Pancreas (tissue), 10 donors: ENCODE measurements around the gene C16orf92. TPM values are rescaled to one million over a fixed set of nuclear protein-coding genes. Genes with fewer than 3 reads are reported as not detected.

Source experiments
- ATAC-seq, 4 donors: fragments of 200-7000 bp; cut with Tn5 transposase; one replicate each; pipeline versions ENCODE4 v1.8.0 to v1.9.1; 2020; ENCODE audit warnings: mild to moderate bottlenecking in 4 of 4, moderate library complexity in 4 of 4
- DNase-seq, 6 donors: peaks; one replicate each; pipeline ENCODE4 v3.0.0-alpha.2; 2020
- FAIRE-seq: peaks from 2 replicates; lab custom pipeline; 2012; peaks lifted over from hg19 to GRCh38; lab: Jason Lieb, UNC
- H3K27ac ChIP-seq, 4 donors: fragments of 200-600 bp; sonication (generic); 1 replicate in 3 of 4; 2 replicates in 1 of 4; pipeline versions ENCODE4 v1.5.0 to v1.8.0; 2020
- H3K27me3 ChIP-seq, 4 donors: fragments of 200-600 bp; one replicate each; pipeline ENCODE4 v1.8.0; 2021
- H3K36me3 ChIP-seq, 3 donors: fragments of 200-600 bp; sonication (generic) in 1 of 3; one replicate each; pipeline versions ENCODE4 v1.5.0 to v1.8.0; 2020 to 2021
- H3K4me1 ChIP-seq, 3 donors: fragments of 200-600 bp; one replicate each; pipeline ENCODE4 v1.8.0; 2021
- H3K4me3 ChIP-seq, 4 donors: fragments of 200-600 bp; sonication (generic) in 2 of 4; one replicate each; pipeline versions ENCODE4 v1.5.0 to v1.8.0; 2020 to 2021
- H3K9me3 ChIP-seq, 4 donors: fragments of 200-600 bp; one replicate each; pipeline ENCODE4 v1.8.0; 2021
- CTCF ChIP-seq, 4 donors: fragments of 200-600 bp; sonication (generic) in 3 of 4; IDR thresholded peaks; one replicate each; pipeline versions ENCODE4 v1.5.0 to v1.8.0; 2021; ENCODE audit warnings: antibody characterized with exemption in 4 of 4
- WGBS, 2 donors: extraction: QIAGEN DNeasy Blood & Tissue Kit; methylation state at CpG; one replicate each; pipeline ENCODE4 v1.1.7; 2013; 5-methylcytosine and 5-hydroxymethylcytosine counted together
- intact Hi-C, 3 donors: fragments of 100-400 bp; cut with DNase I; formaldehyde crosslinking; loops; one replicate each; pipeline versions ENCODE4 v1.11.1 to v1.14.2; 2022
- polyA plus RNA-seq, 2 donors: library from polyadenylated mRNA; stranded (reverse); fragments of 200-250 nt; gene quantifications; one replicate each; pipeline ENCODE4 v1.2.3, GENCODE V29; 2013
- total RNA-seq, 6 donors: library from RNA; stranded (reverse); fragmentation: NEBNext Ultra II Directional in 4 of 6; extraction: Animal tissue kit (Norgen Biotek cat#: 25700) in 4 of 6; gene quantifications; one replicate each; pipeline versions ENCODE4 v1.2.1 to v1.2.4, GENCODE V29; 2021 to 2023
- donor health status: healthy with polysubstance abuse.
- donor health status: DM: no; HTN: no; CAD: no; lungs with moderate emphysema.
- donor health status: DM: no; HTN: no; CAD: no.
- donor health status: control.
- donor health status: control.
- donor health status: Bipolar disorder and iron deficiency.
- donor health status: DM: yes; HTN: yes; CAD: no.
- donor health status: DM: no; HTN: no; CAD: no.
- donor health status: DM: no; HTN: no; CAD: no.
- donor health status: DM: yes; HTN: yes; CAD: no.

The C16orf92 gene
- total and polyA plus RNA-seq, 8 donors, result not detected

DNA sequence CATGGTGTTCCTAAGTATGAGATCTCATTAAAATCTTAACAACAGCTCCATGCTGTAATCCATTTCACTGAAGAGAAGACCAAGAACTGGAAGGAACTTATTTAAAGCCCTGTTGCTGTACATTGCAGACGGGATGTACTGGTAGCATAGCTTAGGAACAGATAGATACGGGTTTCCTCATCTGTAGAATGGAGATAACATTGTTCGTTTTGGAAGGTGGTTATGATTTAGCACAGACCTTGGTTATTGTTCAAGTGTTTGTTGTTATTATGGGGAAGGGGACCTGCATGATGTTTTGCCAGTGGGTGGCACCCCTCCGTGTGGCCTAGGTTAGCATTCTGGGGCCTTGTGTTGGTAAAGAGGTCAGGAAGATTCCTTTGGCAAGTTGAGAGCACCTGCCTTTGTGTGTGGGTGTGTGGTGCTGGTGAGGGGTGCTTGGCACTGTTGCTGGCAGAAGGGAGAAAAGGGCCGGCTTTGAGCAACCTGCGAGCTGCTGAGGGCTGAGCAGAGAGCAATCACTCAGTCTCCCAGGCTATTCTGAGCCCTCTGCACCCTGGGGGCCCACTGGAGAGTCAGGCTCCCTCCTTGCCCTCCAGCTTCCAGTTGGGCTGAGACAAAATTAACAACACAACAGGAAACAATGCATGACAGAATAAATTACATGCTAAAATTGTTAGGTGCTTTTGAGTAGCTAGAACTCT is 47.0 kb upstream of the C16orf92 start:
- intact Hi-C loops, result no loop called here
- WGBS, 2 donors, result 13 to 14% methylated on average over 6 of the region's 6 CpGs
- no peak for FAIRE-seq
- DNase-seq, result no peak
- peaks cover 6 to 25% (median 7%) of the 10 kb centered on the region in 3 donors for H3K36me3 ChIP-seq
- no peak for TF ChIP-seq CTCF (IDR thresholded peaks at IDR 0.05)
- peak overlapping the region in 2 of 4 donors; percentile 90 to 93 for H3K4me3 ChIP-seq
- H3K27me3 ChIP-seq, result no peaks in the 10 kb centered on the region
- peaks cover 0 to 17% (median 9%) of the 10 kb centered on the region in 3 donors for H3K4me1 ChIP-seq
- no peak for ATAC-seq
- H3K27ac ChIP-seq, result no peak overlapping the region
- no peaks in the 10 kb centered on the region for H3K9me3 ChIP-seq

DNA sequence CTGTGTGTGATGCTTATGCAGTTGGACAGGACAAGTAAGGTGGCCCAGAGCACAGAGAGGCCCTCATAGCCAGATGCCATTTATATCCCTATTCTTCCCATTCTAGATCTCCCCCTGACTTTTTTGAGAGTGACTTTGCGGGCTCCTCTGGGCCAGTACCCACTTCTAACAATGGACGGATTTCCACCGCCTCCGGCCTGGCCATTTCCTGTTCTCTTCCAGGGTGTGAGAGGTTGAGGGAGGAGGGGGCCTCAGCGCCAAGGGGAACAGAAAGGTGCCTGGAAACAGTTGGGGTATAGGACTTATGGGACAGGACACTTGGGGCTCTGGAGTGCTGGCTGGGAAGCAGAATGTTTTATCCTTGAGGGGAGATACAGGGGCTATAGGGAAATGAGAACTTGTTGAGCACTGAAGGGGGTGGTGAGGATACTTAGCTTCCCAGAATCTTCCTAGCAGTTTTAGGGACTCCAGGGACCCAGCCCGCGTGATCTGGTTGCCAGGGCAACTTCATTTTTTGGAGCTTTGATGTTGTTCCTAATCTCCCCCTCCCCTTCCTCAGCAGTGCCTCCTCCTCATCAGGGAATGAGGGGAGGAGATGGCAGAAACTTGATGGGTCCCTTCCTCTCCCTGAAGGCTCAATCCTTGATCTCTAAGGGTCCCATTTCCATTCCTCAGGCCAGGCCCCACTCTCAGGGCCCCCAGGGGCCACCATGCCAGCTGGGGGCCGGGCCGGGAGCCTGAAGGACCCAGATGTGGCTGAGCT is 45.8 kb upstream of the C16orf92 start:
- no peak for ATAC-seq
- intact Hi-C loops, result no loop called here
- no peak for TF ChIP-seq CTCF (IDR thresholded peaks at IDR 0.05)
- H3K36me3 ChIP-seq, result peaks cover 6 to 37% (median 14%) of the 10 kb centered on the region in 3 donors
- peaks cover 0 to 17% (median 9%) of the 10 kb centered on the region in 3 donors for H3K4me1 ChIP-seq
- no peak for FAIRE-seq
- 86 to 87% methylated on average over 9 of the region's 9 CpGs for WGBS, 2 donors
- H3K27ac ChIP-seq, result no peak overlapping the region
- DNase-seq, result no peak
- no peak overlapping the region for H3K4me3 ChIP-seq
- H3K9me3 ChIP-seq, result no peaks in the 10 kb centered on the region
- H3K27me3 ChIP-seq, result no peaks in the 10 kb centered on the region

- FAIRE-seq (no peak), ATAC-seq (no peak), DNase-seq (no peak)
- Histone ChIP-seq H3K9me3 (no peaks in the 10 kb centered on the region), H3K36me3 (peaks cover 6 to 46% (median 20%) of the 10 kb centered on the region in 3 donors), H3K27ac (no peak overlapping the region), H3K27me3 (no peaks in the 10 kb centered on the region), H3K4me1 (peaks cover 0 to 17% (median 9%) of the 10 kb centered on the region in 3 donors), H3K4me3 (no peak overlapping the region)
- intact Hi-C loops, result no loop called here
- WGBS, 2 donors, result 89 to 95% methylated on average over 9 of the region's 9 CpGs
- no peak for TF ChIP-seq CTCF (IDR thresholded peaks at IDR 0.05)
Measured at GRCh38 chr16:29978081-29978480, 44.9 kb upstream of the C16orf92 start.

DNA sequence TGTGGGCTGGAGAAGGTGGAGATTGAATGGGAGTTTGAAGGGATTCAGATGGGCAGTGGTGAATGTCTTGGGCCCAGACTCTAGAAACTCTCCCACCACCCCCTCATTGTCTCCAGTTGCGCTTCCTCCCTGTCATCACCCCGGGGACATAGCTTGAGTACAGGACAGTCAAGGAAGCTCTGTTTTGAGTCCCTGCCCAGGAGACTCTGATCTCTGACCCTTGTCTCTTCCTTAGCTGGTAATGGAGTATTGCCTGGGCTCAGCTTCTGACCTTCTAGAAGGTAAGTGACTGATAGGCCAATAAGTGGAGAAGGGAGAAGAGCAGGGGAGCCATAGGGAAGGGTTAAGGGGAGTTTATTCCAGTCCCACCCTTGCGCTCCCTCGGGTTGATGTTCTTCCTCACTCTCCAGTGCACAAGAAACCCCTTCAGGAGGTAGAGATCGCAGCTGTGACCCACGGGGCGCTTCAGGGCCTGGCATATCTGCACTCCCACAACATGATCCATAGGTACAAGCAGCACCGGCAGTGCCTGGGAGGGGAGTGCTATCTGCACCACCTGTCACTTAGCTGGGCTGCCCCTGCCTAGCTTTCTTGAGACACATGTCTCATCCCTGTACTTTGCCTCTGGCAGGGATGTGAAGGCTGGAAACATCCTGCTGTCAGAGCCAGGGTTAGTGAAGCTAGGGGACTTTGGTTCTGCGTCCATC is 44.3 kb upstream of the C16orf92 start:
- WGBS, 2 donors, result 94 to 95% methylated on average over 9 of the region's 9 CpGs
- Histone ChIP-seq H3K9me3 (no peaks in the 10 kb centered on the region), H3K27me3 (no peaks in the 10 kb centered on the region), H3K4me3 (no peak overlapping the region), H3K4me1 (peaks cover 0 to 17% (median 9%) of the 10 kb centered on the region in 3 donors), H3K36me3 (peaks cover 6 to 52% (median 26%) of the 10 kb centered on the region in 3 donors), H3K27ac (no peak overlapping the region)
- FAIRE-seq (no peak), ATAC-seq (no peak), DNase-seq (no peak)
- intact Hi-C loops, result no loop called here
- no peak for TF ChIP-seq CTCF (IDR thresholded peaks at IDR 0.05)
